Thyroid gland (tissue), 4 donors: ENCODE measurements around the gene OR2S2. TPM values are rescaled to one million over a fixed set of nuclear protein-coding genes. Genes with fewer than 3 reads are reported as not detected.
"Not testable (repeated sequence)": the region's sequence is repeated elsewhere in the genome, so short reads cannot be mapped to it uniquely, and the experiment has no call there.

Source experiments
- DNase-seq, 2 donors: peaks; one replicate each; pipeline ENCODE4 v3.0.0-alpha.2; 2019
- H3K27ac ChIP-seq, 3 donors: fragments of 200-600 bp; sonication (generic); 1 replicate in 2 of 3; 2 replicates in 1 of 3; pipeline ENCODE4 v1.5.1; 2016 to 2019; ENCODE audit warnings: mild to moderate bottlenecking in 1 of 3, moderate library complexity in 1 of 3
- H3K27me3 ChIP-seq: fragments of 200-600 bp; sonication (generic); one replicate; pipeline ENCODE4 v1.5.1; 2019
- H3K36me3 ChIP-seq, 2 donors: fragments of 200-600 bp; sonication (generic); one replicate each; pipeline ENCODE4 v1.5.1; 2016 to 2019
- H3K4me1 ChIP-seq, 2 donors: fragments of 200-600 bp; sonication (generic); one replicate each; pipeline ENCODE4 v1.5.1; 2017 to 2019
- H3K4me3 ChIP-seq, 3 donors: fragments of 200-600 bp; sonication (generic); replicated peaks in 1 of 3; 1 replicate in 2 of 3; 2 replicates in 1 of 3; pipeline ENCODE4 v1.5.1; 2016; ENCODE audit warnings: mild to moderate bottlenecking in 1 of 3
- H3K9me3 ChIP-seq: fragments of 200-600 bp; sonication (generic); one replicate; pipeline ENCODE4 v1.5.1; 2017
- CTCF ChIP-seq, 6 experiments: fragments of 200-600 bp in 3 of 6; fragments of 450-650 bp in 3 of 6; sonication (generic) in 3 of 6; IDR thresholded peaks; one replicate each; pipeline ENCODE4 v1.5.1; 2016 to 2019; ENCODE audit warnings: antibody characterized with exemption in 6 of 6, mild to moderate bottlenecking in 2 of 6, inconsistent platforms in 1 of 6, moderate library complexity in 1 of 6
- POLR2A ChIP-seq, 2 donors: fragments of 450-650 bp; IDR thresholded peaks; one replicate each; pipeline ENCODE4 v1.6.1; 2017; ENCODE audit warnings: antibody characterized with exemption in 2 of 2, mild to moderate bottlenecking in 2 of 2, moderate library complexity in 1 of 2
- WGBS, 2 donors: methylation state at CpG; one replicate each; pipeline ENCODE4 v1.1.5; 2017; 5-methylcytosine and 5-hydroxymethylcytosine counted together
- intact Hi-C: fragments of 100-400 bp; cut with DNase I; formaldehyde crosslinking; loops from one replicate; pipeline ENCODE4 v1.15.1; 2023
- total RNA-seq, 4 donors: library from RNA; depleted of rRNA; stranded (reverse); fragments of >200 nt; gene quantifications; one replicate each; pipeline ENCODE4 v1.2.3, GENCODE V29; 2016

The OR2S2 gene
- total RNA-seq, 4 donors from 2014 or later: not detected

- peaks cover 13 to 48% of the 10 kb centered on the region in 2 donors for H3K4me1 ChIP-seq
- no peak overlapping the region for H3K4me3 ChIP-seq
- DNase-seq: peak; percentile 55 to 71
- intact Hi-C loops: no loop called here
- 35 to 46% methylated on average over 9 of the region's 9 CpGs for WGBS, 2 donors
- TF ChIP-seq POLR2A (IDR thresholded peaks at IDR 0.05) (peak in 1 of 2 donors; percentile 22), CTCF (IDR thresholded peaks at IDR 0.05) (no peak)
- H3K27me3 ChIP-seq: no peaks in the 10 kb centered on the region
- H3K9me3 ChIP-seq: no peaks in the 10 kb centered on the region
- no peaks in the 10 kb centered on the region for H3K36me3 ChIP-seq
- H3K27ac ChIP-seq: peak overlapping the region; percentile 23 to 59 (median 28)
These were observed 43.6 kb downstream of the OR2S2 start for GRCh38 chr9:35914301-35914807.

- H3K27me3 ChIP-seq, H3K9me3 ChIP-seq, H3K4me3 ChIP-seq, DNase-seq, intact Hi-C loops, H3K36me3 ChIP-seq: not testable (repeated sequence)
- Histone ChIP-seq H3K27ac (peak overlapping the region in 1 of 3 donors; percentile 23), H3K4me1 (peaks cover 21 to 50% of the 10 kb centered on the region in 2 donors)
These were observed 44.5 kb downstream of the OR2S2 start for GRCh38 chr9:35913429-35913828.

GRCh38 chr9:35912791-35913400, 45.1 kb downstream of the OR2S2 start:
- Histone ChIP-seq H3K4me3 (no peak overlapping the region), H3K36me3 (no peaks in the 10 kb centered on the region), H3K9me3 (no peaks in the 10 kb centered on the region), H3K4me1 (peaks cover 26 to 55% of the 10 kb centered on the region in 2 donors), H3K27ac (peak overlapping the region in 1 of 3 donors; percentile 46), H3K27me3 (no peaks in the 10 kb centered on the region)
- 51 to 76% methylated on average over 10 of the region's 10 CpGs for WGBS, 2 donors
- TF ChIP-seq POLR2A (IDR thresholded peaks at IDR 0.05): no peak
- no peak for TF ChIP-seq CTCF (IDR thresholded peaks at IDR 0.05)
- intact Hi-C loops: no loop called here
- DNase-seq: peak; percentile 47 to 58

GRCh38 chr9:35911690-35912089, 46.3 kb downstream of the OR2S2 start:
- TF ChIP-seq POLR2A (IDR thresholded peaks at IDR 0.05) (no peak), CTCF (IDR thresholded peaks at IDR 0.05) (no peak)
- no peaks in the 10 kb centered on the region for H3K27me3 ChIP-seq
- H3K4me3 ChIP-seq: no peak overlapping the region
- H3K36me3 ChIP-seq: no peaks in the 10 kb centered on the region
- H3K4me1 ChIP-seq: peaks cover 39 to 62% of the 10 kb centered on the region in 2 donors
- intact Hi-C loops: no loop called here
- no peak for DNase-seq
- no peaks in the 10 kb centered on the region for H3K9me3 ChIP-seq
- WGBS, 2 donors: 78 to 88% methylated on average over 10 of the region's 10 CpGs
- peak overlapping the region in 1 of 3 donors; percentile 97 for H3K27ac ChIP-seq

- Histone ChIP-seq H3K4me3 (no peak overlapping the region), H3K9me3 (no peaks in the 10 kb centered on the region), H3K36me3 (no peaks in the 10 kb centered on the region), H3K27ac (peak overlapping the region in 2 of 3 donors; percentile 96 to 97), H3K4me1 (peaks cover 48 to 71% of the 10 kb centered on the region in 2 donors), H3K27me3 (no peaks in the 10 kb centered on the region)
- DNase-seq: peak in 1 of 2 donors; percentile 18
- WGBS, 2 donors: 75 to 76% methylated on average over 14 of the region's 14 CpGs
- TF ChIP-seq POLR2A (IDR thresholded peaks at IDR 0.05) (no peak), CTCF (IDR thresholded peaks at IDR 0.05) (peak in 2 of 6 experiments; percentile 28 to 29)
- intact Hi-C loops: no loop called here
These were observed 47.2 kb downstream of the OR2S2 start for GRCh38 chr9:35910613-35911359.
